Dermis blood vessel endothelial cell (primary cell): ENCODE measurements around the gene ALB. TPM values are rescaled to one million over a fixed set of nuclear protein-coding genes. Genes with fewer than 3 reads are reported as not detected.
"Not testable (repeated sequence)": the region's sequence is repeated elsewhere in the genome, so short reads cannot be mapped to it uniquely, and the experiment has no call there.

Source experiments
- DNase-seq: peaks from one replicate; pipeline ENCODE4 v3.0.0; 2010
- total RNA-seq: library from RNA; depleted of rRNA; stranded (reverse); fragments of >200 nt; gene quantifications from 2 replicates; pipeline ENCODE4 v1.2.3, GENCODE V29; 2014

Gene ALB
- total RNA-seq: 0.19 TPM in 1 of 2 replicates, not detected in the other

- DNase-seq: no peak
These were observed at the start of gene ALB for GRCh38 chr4:73404042-73404441. Gene ALB, plus strand, starts transcription at chr4:73404287. Its CDS starts 41 bp downstream, at chr4:73404328.

- DNase-seq: not testable (repeated sequence)
These were observed 46.9 kb upstream of the ALB start for GRCh38 chr4:73357174-73357573.

- not testable (repeated sequence) for DNase-seq
These were observed 34.4 kb upstream of the ALB start for GRCh38 chr4:73369506-73370199.

GRCh38 chr4:73375328-73375741 lies 28.8 kb upstream of the ALB start:
- DNase-seq: no peak

- DNase-seq: no peak
These were observed 27.8 kb upstream of the ALB start for GRCh38 chr4:73376251-73376650.

GRCh38 chr4:73376976-73377375 lies 27.1 kb upstream of the ALB start:
- DNase-seq: no peak

GRCh38 chr4:73378887-73379286 lies 25.2 kb upstream of the ALB start:
- no peak for DNase-seq

- no peak for DNase-seq
These were observed 24.1 kb upstream of the ALB start for GRCh38 chr4:73379946-73380345.

- DNase-seq: no peak
These were observed 22.9 kb upstream of the ALB start for GRCh38 chr4:73381214-73381613.

- no peak for DNase-seq
These were observed 20.6 kb upstream of the ALB start for GRCh38 chr4:73383452-73383851.

GRCh38 chr4:73387552-73387951 lies 16.5 kb upstream of the ALB start:
- DNase-seq: no peak

GRCh38 chr4:73388887-73389286 lies 15.2 kb upstream of the ALB start:
- no peak for DNase-seq

GRCh38 chr4:73389663-73390062 lies 14.4 kb upstream of the ALB start:
- not testable (repeated sequence) for DNase-seq

GRCh38 chr4:73391774-73392173 lies 12.3 kb upstream of the ALB start:
- DNase-seq: no peak

- no peak for DNase-seq
These were observed 11.2 kb upstream of the ALB start for GRCh38 chr4:73392936-73393335.

- DNase-seq: no peak
These were observed 7.8 kb upstream of the ALB start for GRCh38 chr4:73396304-73396703.

- DNase-seq: no peak
These were observed 6.8 kb upstream of the ALB start for GRCh38 chr4:73396993-73397972.

- DNase-seq: no peak
These were observed 2.7 kb upstream of the ALB start for GRCh38 chr4:73401412-73401811.

GRCh38 chr4:73404457-73404856 lies 370 bp downstream of the ALB start:
- no peak for DNase-seq

GRCh38 chr4:73405138-73405537 lies 1.1 kb downstream of the ALB start:
- DNase-seq: no peak

- no peak for DNase-seq
These were observed 2.4 kb downstream of the ALB start for GRCh38 chr4:73406548-73406875.

- no peak for DNase-seq
These were observed 3.2 kb downstream of the ALB start for GRCh38 chr4:73407227-73407673.

GRCh38 chr4:73408181-73408867 lies 4.2 kb downstream of the ALB start:
- DNase-seq: no peak
